CD4-positive, alpha-beta T cell treated with Interleukin-4 for 1 hour (primary cell): Measurements from ENCODE around the gene ZBTB8A.
"Not testable (repeated sequence)": the region's sequence is repeated elsewhere in the genome, so short reads cannot be mapped to it uniquely, and the experiment has no call there.

Experiments
- DNase-seq, 2 donors: peaks; one replicate each; pipeline ENCODE4 v3.0.0-alpha.2; 2020 to 2022

ZBTB8A gene

GRCh38 chr1:32538887-32539583, at the start of gene ZBTB8A:
Gene ZBTB8A, plus strand, starts transcription at chr1:32539427. Its CDS starts 53,505 bp downstream, at chr1:32592932.
- DNase-seq: no peak

- DNase-seq: no peak
These were observed 49.3 kb upstream of the ZBTB8A start for GRCh38 chr1:32489774-32490454.

- no peak for DNase-seq
These were observed 47.8 kb upstream of the ZBTB8A start for GRCh38 chr1:32491386-32491785.

GRCh38 chr1:32494196-32494595, 45.0 kb upstream of the ZBTB8A start:
- no peak for DNase-seq

- no peak for DNase-seq
These were observed 44.4 kb upstream of the ZBTB8A start for GRCh38 chr1:32494711-32495337.

- DNase-seq: no peak
These were observed 43.1 kb upstream of the ZBTB8A start for GRCh38 chr1:32496127-32496526.

DNA sequence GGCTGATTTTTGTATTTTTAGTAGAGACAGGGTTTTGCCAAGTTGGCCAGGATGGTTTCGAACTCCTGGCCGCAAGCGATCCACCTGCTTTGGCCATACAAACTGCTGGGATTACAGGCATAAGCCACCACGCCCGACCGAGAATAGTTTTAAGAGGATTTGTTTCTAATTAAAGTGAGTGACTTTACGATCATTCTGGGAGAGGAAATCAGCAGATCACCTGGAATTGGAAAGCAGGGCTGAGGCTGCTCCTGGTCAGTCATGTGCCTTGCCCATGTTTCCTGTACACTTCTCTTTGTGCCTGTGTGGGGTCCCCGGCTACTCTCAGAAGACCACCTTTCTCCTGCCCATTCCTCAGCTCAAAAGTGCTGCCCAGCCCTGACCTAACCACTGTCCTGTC, 40.5 kb upstream of the ZBTB8A start:
- DNase-seq: no peak

- peak; percentile 15 to 16 for DNase-seq
These were observed 38.6 kb upstream of the ZBTB8A start for GRCh38 chr1:32500387-32501209.

- no peak for DNase-seq
These were observed 37.4 kb upstream of the ZBTB8A start for GRCh38 chr1:32501865-32502264.

DNA sequence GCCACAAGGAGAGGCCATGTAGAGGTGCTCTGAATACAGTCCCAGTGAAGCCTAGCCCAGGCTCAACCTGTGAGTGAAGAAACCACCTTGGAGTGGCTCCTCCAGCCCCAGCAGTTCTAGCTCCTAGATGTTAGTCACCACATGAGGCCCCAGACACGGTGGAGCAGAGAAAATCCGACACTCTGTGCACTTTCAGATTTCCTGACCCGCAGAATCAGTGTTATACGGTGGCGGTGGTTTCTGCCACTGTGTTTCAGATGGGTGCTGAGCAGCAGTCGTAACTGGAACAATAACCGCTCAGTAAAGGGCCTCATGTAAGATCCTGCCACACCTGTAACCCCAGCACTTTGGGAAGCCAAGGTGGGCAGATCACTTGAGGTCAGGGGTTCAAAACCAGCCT, 36.1 kb upstream of the ZBTB8A start:
- no peak for DNase-seq

GRCh38 chr1:32507021-32507420, 32.2 kb upstream of the ZBTB8A start:
- DNase-seq: no peak

DNA sequence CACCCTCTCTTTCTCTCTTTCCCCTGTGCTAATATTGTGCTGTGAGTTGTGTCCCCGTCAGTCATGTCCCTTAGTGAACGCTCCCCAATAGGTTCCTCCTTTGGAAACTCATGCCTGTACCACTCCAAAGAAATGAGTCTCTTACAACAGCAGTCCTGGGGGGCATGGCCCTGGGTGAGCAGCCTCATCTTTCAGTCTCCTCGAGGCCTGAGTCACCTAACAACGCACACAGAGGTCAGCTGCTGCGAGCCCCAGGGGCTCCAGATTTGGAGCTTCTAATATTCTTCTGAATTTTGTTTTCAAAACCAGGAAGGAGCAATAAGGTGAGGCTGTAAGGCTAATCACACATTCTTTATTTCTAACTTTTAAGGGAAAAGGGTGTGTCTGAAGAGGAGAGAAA, 30.5 kb upstream of the ZBTB8A start:
- DNase-seq: no peak

- no peak for DNase-seq
These were observed 29.3 kb upstream of the ZBTB8A start for GRCh38 chr1:32509939-32510338.

- DNase-seq: no peak
These were observed 22.8 kb upstream of the ZBTB8A start for GRCh38 chr1:32516402-32516801.

DNA sequence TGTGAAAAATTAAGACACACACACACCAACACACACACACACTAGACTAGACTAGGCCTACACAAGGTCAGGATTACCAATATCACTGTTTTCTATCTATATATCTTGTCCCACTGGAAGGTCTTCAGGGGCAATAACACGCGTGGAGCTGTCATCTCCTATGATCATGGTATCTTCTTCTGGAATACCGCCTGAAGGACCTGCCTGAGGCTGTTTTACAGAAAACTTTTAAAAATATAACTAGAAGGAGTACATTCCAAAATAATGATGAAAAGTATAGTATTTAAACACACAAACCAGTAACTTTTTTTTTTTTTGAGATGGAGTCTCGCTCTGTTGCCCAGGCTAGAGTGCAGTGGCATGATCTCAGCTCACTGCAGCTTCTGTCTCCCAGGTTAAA, 20.3 kb upstream of the ZBTB8A start:
- DNase-seq: no peak

GRCh38 chr1:32521165-32521564, 18.1 kb upstream of the ZBTB8A start:
- no peak for DNase-seq

- DNase-seq: no peak
These were observed 14.2 kb upstream of the ZBTB8A start for GRCh38 chr1:32525053-32525452.

DNA sequence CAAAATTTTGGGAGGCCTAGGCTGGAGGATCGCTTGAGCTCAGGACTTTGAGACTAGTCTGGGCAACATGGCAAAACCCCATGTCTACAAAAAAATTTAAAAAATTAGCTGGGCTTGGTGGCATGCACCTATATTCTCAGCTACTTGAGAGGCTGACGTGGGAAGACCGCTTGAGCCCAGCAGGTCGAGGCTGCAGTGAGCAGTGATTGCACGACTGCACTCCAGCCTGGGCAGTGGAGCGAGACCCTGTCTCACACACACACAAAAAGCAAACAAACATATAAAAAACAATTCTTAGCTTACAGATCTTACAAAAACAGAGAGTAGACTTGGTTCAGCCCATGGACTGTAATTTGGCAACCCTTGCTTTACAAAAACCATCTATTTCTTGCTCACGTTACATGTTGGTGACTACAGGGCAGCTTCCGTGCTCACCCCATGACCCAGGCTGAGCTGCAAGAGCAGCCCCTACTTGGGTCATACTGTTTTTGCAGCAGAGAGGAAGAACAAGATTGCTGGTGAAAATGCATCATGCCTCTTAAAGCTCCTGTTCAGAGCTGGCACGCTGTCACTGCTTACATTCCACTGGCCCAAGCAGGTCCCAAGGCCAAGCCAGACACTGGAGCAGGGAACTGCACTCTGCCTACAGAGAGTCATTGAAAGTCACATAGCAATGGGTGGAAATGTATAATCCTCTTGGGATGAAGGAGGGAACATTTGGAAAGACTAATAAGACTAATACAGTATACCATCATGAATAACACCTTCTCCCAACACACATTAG, 13.4 kb upstream of the ZBTB8A start:
- DNase-seq: no peak

GRCh38 chr1:32528550-32528949, 10.7 kb upstream of the ZBTB8A start:
- not testable (repeated sequence) for DNase-seq

GRCh38 chr1:32533792-32534327, 5.4 kb upstream of the ZBTB8A start:
- no peak for DNase-seq

GRCh38 chr1:32536117-32536516, 3.1 kb upstream of the ZBTB8A start:
- no peak for DNase-seq

- DNase-seq: no peak
These were observed 2.5 kb upstream of the ZBTB8A start for GRCh38 chr1:32536764-32537163.
